ENCODE measurements around the gene TMCO4.
A peak's percentile ranks its signal among the peaks of the same experiment; 100 is the strongest.

Gene TMCO4

GRCh38 chr1:19804831-19805251 is 5.1 kb upstream of the TMCO4 start:
- Histone ChIP-seq H3K4me2 (ENCODE audit: low read length) (no peak overlapping the region), H2AFZ (ENCODE audit: low read depth, low read length) (no peak overlapping the region), H4K20me1 (ENCODE audit: insufficient read depth, low read length) (no peaks in the 10 kb centered on the region), H3K27ac (ENCODE audit: low read length) (no peak overlapping the region), H3K4me3 (ENCODE audit: low read length) (no peak overlapping the region), H3K9me3 (ENCODE audit: insufficient read depth, low read length) (no peaks in the 10 kb centered on the region), H3K79me2 (ENCODE audit: low read length) (no peaks in the 10 kb centered on the region), H3K36me3 (replicated peaks; ENCODE audit: low read depth, low read length) (no peaks in the 10 kb centered on the region), H3K27me3 (ENCODE audit: low read depth, low read length) (no peaks in the 10 kb centered on the region), H3K9ac (ENCODE audit: low read length) (no peak overlapping the region), H3K4me1 (ENCODE audit: low read length) (peaks cover 5% of the 10 kb centered on the region)
- TF ChIP-seq EZH2phosphoT487 (IDR thresholded peaks at IDR 0.05; ENCODE audit: low read depth) (no peak), CTCF (IDR thresholded peaks at IDR 0.05; ENCODE audit: low read depth, low read length) (no peak)

DNA sequence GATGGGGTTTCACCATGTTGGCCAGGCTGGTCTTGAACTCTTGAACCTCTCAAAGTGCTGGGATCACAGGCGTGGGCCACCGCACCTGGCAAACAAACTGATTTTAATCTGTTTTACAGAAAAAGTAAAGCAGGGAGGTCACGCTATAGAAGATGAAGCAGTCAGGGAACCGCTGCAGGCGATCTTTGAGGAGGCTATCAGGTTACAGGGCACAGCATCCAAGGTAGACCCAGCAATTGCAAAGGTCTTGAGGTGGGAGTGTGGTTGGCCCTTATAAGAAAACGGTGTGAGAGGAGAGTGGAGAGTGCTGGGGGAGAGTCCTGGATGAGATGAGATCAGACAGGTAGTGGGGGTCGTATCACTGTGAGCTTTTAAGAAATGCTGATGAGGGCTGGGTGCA is 2.6 kb upstream of the TMCO4 start:
- TF ChIP-seq CTCF (IDR thresholded peaks at IDR 0.05; ENCODE audit: low read depth, low read length) (no peak), EZH2phosphoT487 (IDR thresholded peaks at IDR 0.05; ENCODE audit: low read depth) (no peak)
- H3K27ac ChIP-seq (ENCODE audit: low read length): no peak overlapping the region
- H3K4me3 ChIP-seq (ENCODE audit: low read length): no peak overlapping the region
- no peak overlapping the region for H2AFZ ChIP-seq (ENCODE audit: low read depth, low read length)
- no peaks in the 10 kb centered on the region; the same call in 1 of the 2 replicates for H3K79me2 ChIP-seq (ENCODE audit: low read length)
- no peaks in the 10 kb centered on the region for H3K36me3 ChIP-seq (replicated peaks; ENCODE audit: low read depth, low read length)
- H4K20me1 ChIP-seq (ENCODE audit: insufficient read depth, low read length): no peaks in the 10 kb centered on the region
- no peak overlapping the region for H3K9ac ChIP-seq (ENCODE audit: low read length)
- no peak overlapping the region for H3K4me2 ChIP-seq (ENCODE audit: low read length)
- no peaks in the 10 kb centered on the region for H3K27me3 ChIP-seq (ENCODE audit: low read depth, low read length)
- H3K9me3 ChIP-seq (ENCODE audit: insufficient read depth, low read length): no peaks in the 10 kb centered on the region
- H3K4me1 ChIP-seq (ENCODE audit: low read length): peaks cover 11% of the 10 kb centered on the region

- TF ChIP-seq EZH2phosphoT487 (IDR thresholded peaks at IDR 0.05; ENCODE audit: low read depth): no peak
- Histone ChIP-seq H3K4me3 (ENCODE audit: low read length) (peak overlapping the region; percentile 96), H3K4me1 (ENCODE audit: low read length) (peaks cover 11% of the 10 kb centered on the region), H3K79me2 (ENCODE audit: low read length) (no peaks in the 10 kb centered on the region; the same call in 1 of the 2 replicates), H3K27ac (ENCODE audit: low read length) (peak overlapping the region; percentile 42), H3K4me2 (ENCODE audit: low read length) (peak overlapping the region; percentile 61), H3K9me3 (ENCODE audit: insufficient read depth, low read length) (no peaks in the 10 kb centered on the region), H4K20me1 (ENCODE audit: insufficient read depth, low read length) (no peaks in the 10 kb centered on the region), H3K36me3 (replicated peaks; ENCODE audit: low read depth, low read length) (no peaks in the 10 kb centered on the region), H2AFZ (ENCODE audit: low read depth, low read length) (peak overlapping the region; percentile 79), H3K27me3 (ENCODE audit: low read depth, low read length) (no peaks in the 10 kb centered on the region), H3K9ac (ENCODE audit: low read length) (peak overlapping the region; percentile 79)
These were observed 524 bp upstream of the TMCO4 start for GRCh38 chr1:19800076-19800804.

DNA sequence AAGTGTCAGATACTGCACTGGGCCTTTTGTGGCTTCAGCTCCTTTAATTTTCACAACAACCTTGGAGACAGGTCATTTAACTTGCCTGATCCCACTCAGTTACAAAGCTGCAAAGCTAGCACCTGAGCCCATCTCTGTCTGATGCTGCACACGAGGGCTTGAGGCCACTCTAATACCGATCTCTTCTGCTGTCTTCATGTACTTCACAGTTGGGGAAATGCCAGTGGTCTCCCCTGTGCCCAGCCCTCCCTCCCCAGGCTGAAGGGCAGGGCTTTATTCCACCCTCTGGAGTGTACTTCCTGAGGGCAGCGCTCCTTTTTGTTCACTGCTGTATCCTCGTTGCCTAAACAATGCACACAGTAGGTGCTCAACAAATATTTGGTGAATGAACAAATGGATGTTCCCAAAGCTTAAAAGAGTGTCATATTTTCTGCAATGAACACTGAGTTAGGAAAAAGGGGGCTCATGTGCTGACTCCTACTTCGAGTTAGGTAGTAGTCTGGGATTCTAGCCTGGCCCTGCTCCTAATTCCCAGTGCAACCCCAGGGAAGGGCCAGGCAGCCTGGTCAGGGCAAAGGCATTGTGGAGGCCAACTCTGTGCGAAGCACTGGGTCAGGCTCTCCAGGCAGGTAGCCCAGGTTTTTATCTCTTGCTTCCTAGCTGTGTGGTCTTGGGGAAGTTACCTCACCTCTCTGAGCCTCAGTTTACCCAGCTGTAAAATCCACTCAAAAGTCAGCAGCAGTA is 1.1 kb downstream of the TMCO4 start:
- TF ChIP-seq EZH2phosphoT487 (IDR thresholded peaks at IDR 0.05; ENCODE audit: low read depth) (no peak), CTCF (IDR thresholded peaks at IDR 0.05; ENCODE audit: low read depth, low read length) (no peak)
- H4K20me1 ChIP-seq (ENCODE audit: insufficient read depth, low read length): no peaks in the 10 kb centered on the region
- H3K9me3 ChIP-seq (ENCODE audit: insufficient read depth, low read length): no peaks in the 10 kb centered on the region
- peaks cover 3% of the 10 kb centered on the region for H3K36me3 ChIP-seq (replicated peaks; ENCODE audit: low read depth, low read length)
- peaks cover 11% of the 10 kb centered on the region for H3K4me1 ChIP-seq (ENCODE audit: low read length)
- H3K4me3 ChIP-seq (ENCODE audit: low read length): peak overlapping the region; percentile 96
- peak overlapping the region; percentile 30; the same call in 1 of the 2 replicates for H3K27ac ChIP-seq (ENCODE audit: low read length)
- H3K27me3 ChIP-seq (ENCODE audit: low read depth, low read length): no peaks in the 10 kb centered on the region
- peak overlapping the region; percentile 79 for H3K9ac ChIP-seq (ENCODE audit: low read length)
- H3K4me2 ChIP-seq (ENCODE audit: low read length): peak overlapping the region; percentile 97
- no peaks in the 10 kb centered on the region; the same call in 1 of the 2 replicates for H3K79me2 ChIP-seq (ENCODE audit: low read length)
- peak overlapping the region; percentile 63; the same call in 1 of the 2 replicates for H2AFZ ChIP-seq (ENCODE audit: low read depth, low read length)
